Psoas muscle (tissue), 8 donors: ENCODE results near the gene HCAR2. TPM values are rescaled to one million over a fixed set of nuclear protein-coding genes. Genes with fewer than 3 reads are reported as not detected.
"Not testable (repeated sequence)": the region's sequence is repeated elsewhere in the genome, so short reads cannot be mapped to it uniquely, and the experiment has no call there.

Experiments
- ATAC-seq, 4 donors: fragments of 200-7000 bp; cut with Tn5 transposase; one replicate each; pipeline ENCODE4 v1.9.1; 2020; ENCODE audit warnings: moderate library complexity in 3 of 4, mild to moderate bottlenecking in 2 of 4
- DNase-seq, 2 donors: peaks; one replicate each; pipeline ENCODE4 v3.0.0-alpha.2; 2020
- H3K27ac ChIP-seq: fragments of 200-600 bp; one replicate; pipeline ENCODE4 v1.8.0; 2022
- H3K27me3 ChIP-seq, 3 donors: fragments of 200-600 bp in 1 of 3; one replicate each; pipeline versions ENCODE4 v1.6.1 to v1.8.0; 2013 to 2022; ENCODE audit warnings: low read length in 2 of 3, mild to moderate bottlenecking in 2 of 3, moderate library complexity in 1 of 3; ENCODE audit not compliant: insufficient read depth in 3 of 3
- H3K36me3 ChIP-seq, 2 donors: fragments of 200-600 bp in 1 of 2; one replicate each; pipeline versions ENCODE4 v1.6.1 to v1.8.0; 2013 to 2022; ENCODE audit warnings: low read depth in 1 of 2, mild to moderate bottlenecking in 1 of 2, moderate library complexity in 1 of 2; ENCODE audit not compliant: insufficient read depth in 1 of 2
- H3K4me1 ChIP-seq: fragments of 200-600 bp; one replicate; pipeline ENCODE4 v1.8.0; 2022
- H3K4me3 ChIP-seq: fragments of 200-600 bp; one replicate; pipeline ENCODE4 v1.8.0; 2022; ENCODE audit warnings: mild to moderate bottlenecking
- H3K9me3 ChIP-seq: fragments of 200-600 bp; one replicate; pipeline ENCODE4 v1.8.0; 2022
- WGBS, 3 donors: extraction: QIAGEN DNeasy Blood & Tissue Kit; methylation state at CpG; one replicate each; pipeline versions ENCODE4 v1.1.6 to v1.1.7; 2013; 5-methylcytosine and 5-hydroxymethylcytosine counted together
- intact Hi-C, 2 donors: fragments of 100-400 bp; cut with DNase I; formaldehyde crosslinking; loops; one replicate each; pipeline versions ENCODE4 v1.11.0 to v1.14.2; 2022
- polyA plus RNA-seq, 3 donors: library from polyadenylated mRNA; stranded (reverse); fragments of 200-250 nt; gene quantifications; one replicate each; pipeline ENCODE4 v1.2.3, GENCODE V29; 2013
- total RNA-seq, 4 donors: library from RNA; stranded (reverse); fragmentation: NEBNext Ultra II Directional in 2 of 4; extraction: Animal tissue kit (Norgen Biotek cat#: 25700) in 2 of 4; gene quantifications; one replicate each; pipeline versions ENCODE4 v1.2.1 to v1.2.4, GENCODE V29; 2021 to 2023
- TF ChIP-seq, protein P1 (sequence below): fragments of 200-600 bp; IDR thresholded peaks from one replicate; pipeline ENCODE4 v1.8.0; 2022; ENCODE audit warnings: antibody characterized with exemption
- donor health status: healthy with polysubstance abuse.
- donor health status: DM: no; HTN: no; CAD: no; lungs with moderate emphysema.
- donor health status: Bipolar disorder and iron deficiency.
- donor health status: healthy.
- donor health status: DM: yes; HTN: yes; CAD: no.
- donor health status: DM: no; HTN: no; CAD: no.
- donor health status: DM: no; HTN: no; CAD: no.
- donor health status: DM: yes; HTN: yes; CAD: no.

The HCAR2 gene
- total and polyA plus RNA-seq, 7 donors: 0.01 to 0.61 (median 0.15) TPM; not detected in 3

DNA sequence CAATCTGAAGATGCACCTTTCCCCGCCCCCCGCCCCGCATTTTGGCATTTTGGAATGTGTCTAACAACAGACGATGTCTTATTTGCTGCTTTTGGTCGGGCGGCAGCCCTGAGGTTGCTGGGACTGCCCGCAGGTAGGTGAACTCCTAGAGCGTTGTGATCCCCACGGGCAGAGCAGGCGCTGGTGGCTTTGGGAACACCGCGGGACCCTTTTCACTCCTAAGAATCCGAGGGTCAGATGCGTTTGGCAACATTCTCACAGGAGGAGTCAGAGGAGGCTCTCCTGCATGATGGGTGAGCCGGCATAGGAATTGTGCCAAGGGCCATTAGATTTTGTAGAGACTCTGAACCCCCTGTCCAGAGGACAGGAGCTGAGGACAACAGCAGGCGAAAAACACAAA is 41.9 kb downstream of the HCAR2 start:
- no peaks in the 10 kb centered on the region for H3K36me3 ChIP-seq
- no peak overlapping the region for H3K27ac ChIP-seq
- no peaks in the 10 kb centered on the region for H3K9me3 ChIP-seq
- WGBS, 3 donors: 78 to 86% (median 79%) methylated on average over 16 of the region's 16 CpGs
- DNase-seq: no peak
- ATAC-seq: no peak
- H3K27me3 ChIP-seq: no peaks in the 10 kb centered on the region
- H3K4me3 ChIP-seq: no peak overlapping the region
- TF ChIP-seq, protein P1, sequence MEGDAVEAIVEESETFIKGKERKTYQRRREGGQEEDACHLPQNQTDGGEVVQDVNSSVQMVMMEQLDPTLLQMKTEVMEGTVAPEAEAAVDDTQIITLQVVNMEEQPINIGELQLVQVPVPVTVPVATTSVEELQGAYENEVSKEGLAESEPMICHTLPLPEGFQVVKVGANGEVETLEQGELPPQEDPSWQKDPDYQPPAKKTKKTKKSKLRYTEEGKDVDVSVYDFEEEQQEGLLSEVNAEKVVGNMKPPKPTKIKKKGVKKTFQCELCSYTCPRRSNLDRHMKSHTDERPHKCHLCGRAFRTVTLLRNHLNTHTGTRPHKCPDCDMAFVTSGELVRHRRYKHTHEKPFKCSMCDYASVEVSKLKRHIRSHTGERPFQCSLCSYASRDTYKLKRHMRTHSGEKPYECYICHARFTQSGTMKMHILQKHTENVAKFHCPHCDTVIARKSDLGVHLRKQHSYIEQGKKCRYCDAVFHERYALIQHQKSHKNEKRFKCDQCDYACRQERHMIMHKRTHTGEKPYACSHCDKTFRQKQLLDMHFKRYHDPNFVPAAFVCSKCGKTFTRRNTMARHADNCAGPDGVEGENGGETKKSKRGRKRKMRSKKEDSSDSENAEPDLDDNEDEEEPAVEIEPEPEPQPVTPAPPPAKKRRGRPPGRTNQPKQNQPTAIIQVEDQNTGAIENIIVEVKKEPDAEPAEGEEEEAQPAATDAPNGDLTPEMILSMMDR: no peak
- no peaks in the 10 kb centered on the region for H3K4me1 ChIP-seq
- intact Hi-C loops: no loop called here

DNA sequence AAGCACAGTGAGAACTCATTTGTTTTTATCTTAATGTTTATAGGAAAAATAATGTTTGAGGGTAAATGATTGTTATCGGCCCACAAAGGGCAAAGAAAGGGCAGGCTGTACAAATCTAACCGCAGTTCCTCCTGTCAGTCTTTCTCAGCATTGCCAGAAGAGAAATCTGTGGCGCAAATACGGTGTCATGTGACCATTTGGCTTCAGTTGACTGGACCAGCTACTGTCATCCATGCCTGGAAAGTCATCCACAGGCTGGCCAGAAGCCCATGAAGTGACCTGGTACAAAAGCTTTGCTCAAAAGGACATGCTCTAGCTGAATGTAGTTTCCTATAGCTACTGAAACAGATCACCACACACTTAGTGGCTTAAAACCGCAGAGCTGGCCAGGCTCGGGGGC is 43.6 kb downstream of the HCAR2 start:
- DNase-seq (peak in 1 of 2 donors; percentile 23), ATAC-seq (peak in 3 of 4 donors; percentile 30 to 77 (median 32))
- Histone ChIP-seq H3K4me3 (no peak overlapping the region), H3K27me3 (no peaks in the 10 kb centered on the region), H3K27ac (no peak overlapping the region), H3K36me3 (no peaks in the 10 kb centered on the region), H3K9me3 (no peaks in the 10 kb centered on the region), H3K4me1 (no peaks in the 10 kb centered on the region)
- intact Hi-C loops: no loop called here
- 66 to 87% (median 79%) methylated on average over 6 of the region's 6 CpGs for WGBS, 3 donors
- TF ChIP-seq, protein P1: no peak

DNA sequence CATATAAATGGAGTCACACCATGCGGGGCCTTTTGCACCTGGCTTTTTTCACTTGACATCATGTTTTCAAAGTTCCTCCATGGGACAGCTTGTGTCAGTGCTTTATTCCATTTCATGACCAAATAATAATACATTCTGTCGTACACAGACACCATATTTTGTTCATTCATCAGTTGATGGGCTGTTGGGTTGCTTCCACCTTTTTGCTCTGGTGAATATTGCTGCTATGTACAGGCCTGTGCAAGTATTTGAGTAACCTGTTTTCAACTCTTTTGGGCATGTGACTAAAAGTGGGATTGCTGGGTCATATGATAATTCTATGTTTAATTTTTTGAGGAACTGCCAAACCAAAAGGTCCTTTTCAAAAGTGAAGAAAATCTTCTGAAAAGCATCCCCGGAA is 46.9 kb downstream of the HCAR2 start:
- H3K27ac ChIP-seq: no peak overlapping the region
- H3K4me3 ChIP-seq: no peak overlapping the region
- DNase-seq: no peak
- TF ChIP-seq, protein P1: no peak
- intact Hi-C loops: no loop called here
- WGBS, 3 donors: 91 to 97% (median 93%) methylated on average over 3 of the region's 3 CpGs
- H3K9me3 ChIP-seq: no peaks in the 10 kb centered on the region
- no peak for ATAC-seq
- no peaks in the 10 kb centered on the region for H3K27me3 ChIP-seq
- H3K4me1 ChIP-seq: no peaks in the 10 kb centered on the region
- no peaks in the 10 kb centered on the region for H3K36me3 ChIP-seq

DNA sequence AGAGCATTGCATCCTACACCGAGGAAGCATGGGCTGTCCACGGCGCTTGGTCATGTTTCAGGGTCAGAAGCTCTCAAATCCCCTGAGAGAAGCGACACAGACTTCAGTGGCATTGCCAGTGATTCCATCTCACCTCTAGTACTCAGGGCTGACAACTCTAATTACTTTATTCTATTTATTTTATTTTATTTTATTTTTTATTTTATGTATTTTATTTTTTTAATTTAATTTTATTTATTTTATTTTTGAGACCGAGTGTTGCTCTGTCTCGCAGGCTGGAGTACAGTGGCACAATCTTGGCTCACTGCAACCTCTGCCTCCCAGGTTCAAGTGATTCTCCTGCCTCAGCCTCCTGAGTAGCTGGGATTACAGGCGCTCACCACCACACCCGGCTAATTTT is 49.9 kb downstream of the HCAR2 start:
- WGBS, 3 donors: 88 to 92% (median 89%) methylated on average over 8 of the region's 8 CpGs
- H3K27ac ChIP-seq, ATAC-seq: not testable (repeated sequence)

DNA sequence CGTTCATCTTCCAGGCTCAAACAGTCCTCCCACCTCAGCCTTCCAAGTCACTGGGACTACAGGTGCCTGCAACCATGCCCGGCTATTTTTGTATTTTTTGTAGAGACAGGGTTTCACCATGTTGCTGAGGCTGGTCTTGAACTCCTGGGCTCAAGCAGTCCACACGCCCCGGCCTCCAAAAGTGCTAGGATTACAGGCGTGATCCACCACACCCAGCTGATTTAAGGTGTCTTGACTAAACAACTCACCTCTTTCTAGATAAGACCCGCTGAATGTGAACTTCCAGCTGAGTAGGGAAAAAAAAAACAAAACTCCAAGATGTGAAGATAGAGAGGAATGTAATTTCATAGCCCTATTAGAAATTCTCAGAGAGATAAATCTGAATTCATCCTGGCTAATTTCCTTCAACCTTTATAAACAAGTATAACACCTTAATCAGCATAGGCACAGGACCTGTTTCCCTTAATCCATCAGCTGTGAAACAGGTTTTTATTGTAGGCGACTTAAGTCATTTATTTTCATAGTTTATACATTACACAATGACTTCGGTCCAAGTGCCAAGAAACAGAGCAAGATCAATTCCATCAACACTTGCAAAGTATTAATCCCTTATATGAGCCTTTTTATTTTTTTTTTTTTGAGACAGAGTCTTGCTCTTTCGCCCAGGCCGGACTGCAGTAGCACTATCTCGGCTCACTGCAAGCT is 51.5 kb downstream of the HCAR2 start:
- ATAC-seq (no peak), DNase-seq (no peak)
- 80 to 82% (median 82%) methylated on average over 11 of the region's 11 CpGs for WGBS, 3 donors
- Histone ChIP-seq H3K4me3 (no peak overlapping the region), H3K27me3 (no peaks in the 10 kb centered on the region), H3K36me3 (no peaks in the 10 kb centered on the region), H3K4me1 (no peaks in the 10 kb centered on the region), H3K9me3 (no peaks in the 10 kb centered on the region), H3K27ac (no peak overlapping the region)
- TF ChIP-seq, protein P1: no peak
- intact Hi-C loops: no loop called here

More for the DNA sequence above, 49.9 kb downstream of the HCAR2 start:
- H3K36me3 ChIP-seq, DNase-seq, H3K4me3 ChIP-seq, H3K27me3 ChIP-seq, H3K4me1 ChIP-seq, H3K9me3 ChIP-seq, intact Hi-C loops: not testable (repeated sequence)

Other genes starting within 250 kb of the HCAR2 start
- 10 to 100 TPM; 10.9 to 22.2 (median 14.3) TPM for gene ZCCHC8, start 202.4 kb downstream of the HCAR2 start, total RNA-seq
- gene ZCCHC8, start 202.4 kb downstream of the HCAR2 start, polyA plus RNA-seq: 10 to 100 TPM; 10.9 to 21.3 (median 19.5) TPM
- gene RSRC2, start 176.4 kb downstream of the HCAR2 start, total RNA-seq: 10 to 100 TPM; 44.0 to 64.6 (median 53.3) TPM
- 10 to 100 TPM; 50.9 to 83.4 (median 54.2) TPM for gene RSRC2, start 176.4 kb downstream of the HCAR2 start, polyA plus RNA-seq
- 1 to 10 TPM; 1.5 to 2.5 (median 2.2) TPM for gene KNTC1, start 176.1 kb downstream of the HCAR2 start, total RNA-seq
- 1 to 10 TPM; 1.7 to 3.3 (median 1.8) TPM for gene KNTC1, start 176.1 kb downstream of the HCAR2 start, polyA plus RNA-seq
- under 1 TPM in 2 of 4 donors, not detected in 2; 0.13 to 0.44 TPM for gene HCAR3, start 13.5 kb upstream of the HCAR2 start, total RNA-seq
- gene HCAR3, start 13.5 kb upstream of the HCAR2 start, polyA plus RNA-seq: under 1 TPM in 1 of 3 donors, not detected in 2; 0.07 TPM
- under 1 TPM in 3 of 4 donors, not detected in 1; 0.05 to 0.13 (median 0.08) TPM for gene HCAR1, start 27.5 kb upstream of the HCAR2 start, total RNA-seq
- under 1 TPM; 0.01 to 0.05 (median 0.03) TPM for gene HCAR1, start 27.5 kb upstream of the HCAR2 start, polyA plus RNA-seq
- 10 to 100 TPM; 30.2 to 39.0 (median 33.5) TPM for gene DENR, start 49.5 kb upstream of the HCAR2 start, total RNA-seq
- gene DENR, start 49.5 kb upstream of the HCAR2 start, polyA plus RNA-seq: 10 to 100 TPM; 24.0 to 52.4 (median 47.4) TPM
- 1 to 10 TPM in 1 of 4 donors, under 1 TPM in 3; 0.81 to 1.3 (median 0.96) TPM for gene CCDC62, start 71.2 kb upstream of the HCAR2 start, total RNA-seq
- 1 to 10 TPM in 1 of 3 donors, under 1 TPM in 2; 0.20 to 1.5 (median 0.29) TPM for gene CCDC62, start 71.2 kb upstream of the HCAR2 start, polyA plus RNA-seq
- gene HIP1R, start 132.1 kb upstream of the HCAR2 start, total RNA-seq: 10 to 100 TPM in 2 of 4 donors, 1 to 10 TPM in 2; 6.2 to 13.4 (median 9.7) TPM
- gene HIP1R, start 132.1 kb upstream of the HCAR2 start, polyA plus RNA-seq: 10 to 100 TPM in 1 of 3 donors, 1 to 10 TPM in 2; 4.5 to 17.6 (median 8.0) TPM
- 10 to 100 TPM in 2 of 4 donors, 1 to 10 TPM in 2; 8.9 to 11.1 (median 9.9) TPM for gene VPS37B, start 192.8 kb upstream of the HCAR2 start, total RNA-seq
- gene VPS37B, start 192.8 kb upstream of the HCAR2 start, polyA plus RNA-seq: 1 to 10 TPM; 3.2 to 7.7 (median 5.9) TPM